ENCODE measurements around the gene ADAD2.

DNA sequence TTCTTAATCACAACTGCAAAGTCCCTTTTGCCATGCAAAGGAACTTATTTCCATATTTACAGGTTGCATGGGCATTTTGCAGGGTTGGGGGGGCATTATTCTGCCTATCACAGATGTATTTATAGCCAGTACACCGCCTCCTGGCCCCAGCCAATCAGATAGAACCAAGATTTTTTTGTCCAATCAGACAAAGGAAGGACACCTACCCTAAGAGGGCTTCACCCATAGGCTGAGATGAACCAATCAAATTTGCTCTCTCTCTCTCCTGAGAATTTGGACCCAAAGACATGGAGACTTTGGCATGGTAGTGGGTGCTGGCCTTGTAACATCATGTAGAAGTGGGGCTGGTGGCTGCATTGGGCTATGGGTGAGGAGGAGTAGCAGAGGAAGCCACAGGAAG, 52.8 kb downstream of the ADAD2 start:
- no peak for TF ChIP-seq ZFP30 (CRISPR knock-in tag; IDR thresholded peaks at IDR 0.05)
- TF ChIP-seq OSR1 (CRISPR knock-in tag; IDR thresholded peaks at IDR 0.05), result no peak
- TF ChIP-seq, protein P1, sequence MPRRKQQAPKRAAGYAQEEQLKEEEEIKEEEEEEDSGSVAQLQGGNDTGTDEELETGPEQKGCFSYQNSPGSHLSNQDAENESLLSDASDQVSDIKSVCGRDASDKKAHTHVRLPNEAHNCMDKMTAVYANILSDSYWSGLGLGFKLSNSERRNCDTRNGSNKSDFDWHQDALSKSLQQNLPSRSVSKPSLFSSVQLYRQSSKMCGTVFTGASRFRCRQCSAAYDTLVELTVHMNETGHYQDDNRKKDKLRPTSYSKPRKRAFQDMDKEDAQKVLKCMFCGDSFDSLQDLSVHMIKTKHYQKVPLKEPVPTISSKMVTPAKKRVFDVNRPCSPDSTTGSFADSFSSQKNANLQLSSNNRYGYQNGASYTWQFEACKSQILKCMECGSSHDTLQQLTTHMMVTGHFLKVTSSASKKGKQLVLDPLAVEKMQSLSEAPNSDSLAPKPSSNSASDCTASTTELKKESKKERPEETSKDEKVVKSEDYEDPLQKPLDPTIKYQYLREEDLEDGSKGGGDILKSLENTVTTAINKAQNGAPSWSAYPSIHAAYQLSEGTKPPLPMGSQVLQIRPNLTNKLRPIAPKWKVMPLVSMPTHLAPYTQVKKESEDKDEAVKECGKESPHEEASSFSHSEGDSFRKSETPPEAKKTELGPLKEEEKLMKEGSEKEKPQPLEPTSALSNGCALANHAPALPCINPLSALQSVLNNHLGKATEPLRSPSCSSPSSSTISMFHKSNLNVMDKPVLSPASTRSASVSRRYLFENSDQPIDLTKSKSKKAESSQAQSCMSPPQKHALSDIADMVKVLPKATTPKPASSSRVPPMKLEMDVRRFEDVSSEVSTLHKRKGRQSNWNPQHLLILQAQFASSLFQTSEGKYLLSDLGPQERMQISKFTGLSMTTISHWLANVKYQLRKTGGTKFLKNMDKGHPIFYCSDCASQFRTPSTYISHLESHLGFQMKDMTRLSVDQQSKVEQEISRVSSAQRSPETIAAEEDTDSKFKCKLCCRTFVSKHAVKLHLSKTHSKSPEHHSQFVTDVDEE (CRISPR knock-in tag; IDR thresholded peaks at IDR 0.05), result no peak
- TF ChIP-seq ZNF565 (CRISPR knock-in tag; conservative IDR thresholded peaks at IDR 0.05; ENCODE audit: low read depth), result no peak
- no peak for TF ChIP-seq TCF4 (CRISPR knock-in tag; IDR thresholded peaks at IDR 0.05; ENCODE audit: borderline replicate concordance)
